Right renal pelvis (tissue), 4 donors: ENCODE results near the gene GKAP1. TPM values are rescaled to one million over a fixed set of nuclear protein-coding genes. Genes with fewer than 3 reads are reported as not detected.
"Not testable (repeated sequence)": the region's sequence is repeated elsewhere in the genome, so short reads cannot be mapped to it uniquely, and the experiment has no call there.

ENCODE experiments used
- DNase-seq, 4 donors: peaks; one replicate each; pipeline ENCODE4 v3.0.0-alpha.2; 2013; ENCODE audit warnings: low read depth in 4 of 4, low spot score in 3 of 4, missing footprints in 1 of 4
- polyA plus RNA-seq, 4 donors: library from polyadenylated mRNA; unstranded; fragments of 120-200 nt; gene quantifications; one replicate each; pipeline ENCODE4 v1.2.1, GENCODE V29; 2013; ENCODE audit not compliant: insufficient read length in 4 of 4

The GKAP1 gene
- 10 to 100 TPM; 15.9 to 19.2 (median 16.7) TPM for polyA plus RNA-seq

GRCh38 chr9:83817356-83818278 lies at the start of gene GKAP1:
GKAP1 (minus strand) TSS chr9:83817769; CDS start chr9:83806517, 11,252 bp downstream.
- DNase-seq: peak; percentile 14 to 43 (median 32)

- not testable (repeated sequence) for DNase-seq
Observed at GRCh38 chr9:83849895-83850294, 32.3 kb upstream of the GKAP1 start.

GRCh38 chr9:83837070-83837643 lies 19.6 kb upstream of the GKAP1 start:
- DNase-seq: not testable (repeated sequence)

GRCh38 chr9:83830426-83831071 lies 13.0 kb upstream of the GKAP1 start:
- DNase-seq: not testable (repeated sequence)

- DNase-seq: not testable (repeated sequence)
Observed at GRCh38 chr9:83824986-83825623, 7.5 kb upstream of the GKAP1 start.

- DNase-seq: peak in 1 of 4 donors; percentile 8
Observed at GRCh38 chr9:83817011-83817355, 586 bp downstream of the GKAP1 start.

GRCh38 chr9:83815120-83815519 lies 2.4 kb downstream of the GKAP1 start:
- DNase-seq: not testable (repeated sequence)

- DNase-seq: not testable (repeated sequence)
Observed at GRCh38 chr9:83809213-83809612, 8.4 kb downstream of the GKAP1 start.

GRCh38 chr9:83804454-83804853 lies 13.1 kb downstream of the GKAP1 start:
- DNase-seq: not testable (repeated sequence)

- DNase-seq: not testable (repeated sequence)
Observed at GRCh38 chr9:83803941-83804340, 13.6 kb downstream of the GKAP1 start.

- DNase-seq: no peak
Observed at GRCh38 chr9:83800236-83801033, 17.1 kb downstream of the GKAP1 start.

- DNase-seq: no peak
Observed at GRCh38 chr9:83794051-83794450, 23.5 kb downstream of the GKAP1 start.

GRCh38 chr9:83792746-83793145 lies 24.8 kb downstream of the GKAP1 start:
- no peak for DNase-seq

- DNase-seq: no peak
Observed at GRCh38 chr9:83778164-83778563, 39.4 kb downstream of the GKAP1 start.

GRCh38 chr9:83775932-83776331 lies 41.6 kb downstream of the GKAP1 start:
- DNase-seq: no peak

- no peak for DNase-seq
Observed at GRCh38 chr9:83772860-83773259, 44.7 kb downstream of the GKAP1 start.

GRCh38 chr9:83765376-83765775 lies 52.2 kb downstream of the GKAP1 start:
- DNase-seq: no peak

- DNase-seq: no peak
Observed at GRCh38 chr9:83754383-83754977, 63.1 kb downstream of the GKAP1 start.

GRCh38 chr9:83749706-83750105 lies 67.9 kb downstream of the GKAP1 start:
- DNase-seq: no peak

GRCh38 chr9:83744206-83744605 lies 73.4 kb downstream of the GKAP1 start:
- DNase-seq: no peak
